ENCODE results near the gene HK2. TPM values are rescaled to one million over a fixed set of nuclear protein-coding genes. Genes with fewer than 3 reads are reported as not detected.
"Not testable (repeated sequence)": the region's sequence is repeated elsewhere in the genome, so short reads cannot be mapped to it uniquely, and the experiment has no call there.

Gene HK2
- total RNA-seq, 1 donor from 2014 or later, result 27.6 TPM

- Mint-ChIP-seq H3K36me3 (no peaks in the 10 kb centered on the region), H3K4me3 (no peak overlapping the region), H3K9me3 (no peaks in the 10 kb centered on the region), H3K4me1 (ENCODE audit: unreplicated experiment) (peaks cover 12% of the 10 kb centered on the region), H3K27me3 (peaks cover 18% of the 10 kb centered on the region), H3K27ac (no peak overlapping the region)
- DNase-seq (ENCODE audit: extremely low spot score, unreplicated experiment), result no peak
- no peak for TF ChIP-seq CTCF (conservative IDR thresholded peaks at IDR 0.05)
Observed at GRCh38 chr2:74906395-74906794, 72.5 kb downstream of the HK2 start.

- not testable (repeated sequence) for DNase-seq (ENCODE audit: extremely low spot score, unreplicated experiment); H3K4me3 Mint-ChIP-seq; H3K9me3 Mint-ChIP-seq; H3K4me1 Mint-ChIP-seq (ENCODE audit: unreplicated experiment); H3K36me3 Mint-ChIP-seq; H3K27ac Mint-ChIP-seq
- H3K27me3 Mint-ChIP-seq, result peaks cover 18% of the 10 kb centered on the region
Observed at GRCh38 chr2:74907560-74907959, 73.6 kb downstream of the HK2 start.

GRCh38 chr2:74908748-74909444, 75.0 kb downstream of the HK2 start:
- TF ChIP-seq CTCF (conservative IDR thresholded peaks at IDR 0.05), result no peak
- no peaks in the 10 kb centered on the region for H3K9me3 Mint-ChIP-seq
- no peak for DNase-seq (ENCODE audit: extremely low spot score, unreplicated experiment)
- H3K4me3 Mint-ChIP-seq, result peak overlapping the region; percentile 76
- H3K4me1 Mint-ChIP-seq (ENCODE audit: unreplicated experiment), result peaks cover 8% of the 10 kb centered on the region
- H3K27me3 Mint-ChIP-seq, result peaks cover 20% of the 10 kb centered on the region
- no peaks in the 10 kb centered on the region for H3K36me3 Mint-ChIP-seq
- no peak overlapping the region for H3K27ac Mint-ChIP-seq

GRCh38 chr2:74910245-74910644, 76.3 kb downstream of the HK2 start:
- no peak for DNase-seq (ENCODE audit: extremely low spot score, unreplicated experiment)
- no peak for TF ChIP-seq CTCF (conservative IDR thresholded peaks at IDR 0.05)
- peaks cover 25% of the 10 kb centered on the region for H3K27me3 Mint-ChIP-seq
- H3K27ac Mint-ChIP-seq, result no peak overlapping the region
- H3K36me3 Mint-ChIP-seq, result no peaks in the 10 kb centered on the region
- H3K9me3 Mint-ChIP-seq, result no peaks in the 10 kb centered on the region
- H3K4me1 Mint-ChIP-seq (ENCODE audit: unreplicated experiment), result peaks cover 8% of the 10 kb centered on the region
- no peak overlapping the region for H3K4me3 Mint-ChIP-seq

- TF ChIP-seq CTCF (conservative IDR thresholded peaks at IDR 0.05), result no peak
Observed at GRCh38 chr2:74911061-74911460, 77.1 kb downstream of the HK2 start.

GRCh38 chr2:74915743-74916142, 81.8 kb downstream of the HK2 start:
- Mint-ChIP-seq H3K27ac (no peak overlapping the region), H3K4me1 (ENCODE audit: unreplicated experiment) (peaks cover 6% of the 10 kb centered on the region), H3K27me3 (peaks cover 16% of the 10 kb centered on the region), H3K36me3 (no peaks in the 10 kb centered on the region), H3K4me3 (no peak overlapping the region), H3K9me3 (no peaks in the 10 kb centered on the region)
- no peak for DNase-seq (ENCODE audit: extremely low spot score, unreplicated experiment)
- no peak for TF ChIP-seq CTCF (conservative IDR thresholded peaks at IDR 0.05)

More at GRCh38 chr2:74911061-74911460, 77.1 kb downstream of the HK2 start:
- Mint-ChIP-seq H3K4me1 (ENCODE audit: unreplicated experiment) (peaks cover 8% of the 10 kb centered on the region), H3K36me3 (no peaks in the 10 kb centered on the region), H3K9me3 (no peaks in the 10 kb centered on the region), H3K27me3 (peaks cover 27% of the 10 kb centered on the region), H3K27ac (no peak overlapping the region), H3K4me3 (no peak overlapping the region)
- DNase-seq (ENCODE audit: extremely low spot score, unreplicated experiment), result no peak

Data from type B pancreatic cell (in vitro differentiated cells).